GM23338 (cell line): Measurements from ENCODE around the gene PDE6A.

ENCODE experiments used
- CTCF ChIP-seq, 2 experiments: fragments of 200-600 bp in 1 of 2; sonication (generic) in 1 of 2; conservative IDR thresholded peaks; 2 replicates each; pipeline versions ENCODE4 v1.5.1 to v1.6.1; 2016 to 2017; ENCODE audit warnings: antibody characterized with exemption in 2 of 2, low read depth in 2 of 2, mild to moderate bottlenecking in 2 of 2, moderate library complexity in 1 of 2
- POLR2AphosphoS5 ChIP-seq: IDR thresholded peaks from 2 replicates; pipeline ENCODE4 v1.6.1; 2016; ENCODE audit warnings: antibody characterized with exemption, low read depth

- no peak for TF ChIP-seq POLR2AphosphoS5
- no peak for TF ChIP-seq CTCF (conservative IDR thresholded peaks at IDR 0.05; ENCODE audit: low read depth in 2 of 2)
Measured at GRCh38 chr5:149948993-149949392, 4.4 kb upstream of the PDE6A start.
